GM19238 (cell line): ENCODE data around the gene SLC7A1.

Experiments
- DNase-seq: peaks from one replicate; pipeline ENCODE4 v3.0.0; 2011; ENCODE audit warnings: low spot score; ENCODE audit not compliant: insufficient read length

The SLC7A1 gene

DNA sequence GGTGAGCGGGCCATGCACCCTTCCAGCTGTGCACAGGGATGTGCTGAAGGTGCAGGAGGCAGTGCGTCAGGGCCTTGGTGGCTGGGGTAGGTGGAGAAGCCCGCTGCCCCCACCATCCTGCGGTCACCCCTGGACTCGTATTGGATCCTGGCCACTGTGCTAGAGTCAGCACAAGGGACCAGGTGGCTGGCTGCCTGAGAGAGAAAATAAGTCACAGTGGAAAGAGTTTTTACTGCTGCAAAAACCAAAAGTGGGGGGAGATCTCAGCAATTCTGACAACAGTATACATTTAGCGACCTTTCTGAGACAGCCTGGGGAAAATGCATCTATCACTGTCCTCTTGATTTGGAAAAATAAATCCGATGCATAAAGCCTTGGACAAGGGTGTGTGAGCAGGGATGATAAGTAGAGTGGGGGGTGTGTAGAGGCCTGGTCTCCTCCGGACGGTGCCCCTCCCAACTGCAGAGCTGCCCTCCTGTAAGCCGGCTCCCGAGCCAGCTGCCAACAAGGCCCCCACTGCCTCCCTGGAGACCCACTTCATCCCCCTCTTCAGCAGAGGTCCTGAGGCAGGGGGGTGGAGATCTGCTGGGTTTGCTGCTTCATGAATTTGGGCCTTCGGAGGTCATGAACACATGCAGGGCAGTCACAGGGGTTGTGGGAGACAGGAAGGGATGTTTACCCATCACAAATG, 84.2 kb downstream of the SLC7A1 start:
- DNase-seq, result no peak

GRCh38 chr13:29510651-29511084, 84.8 kb downstream of the SLC7A1 start:
- no peak for DNase-seq

DNA sequence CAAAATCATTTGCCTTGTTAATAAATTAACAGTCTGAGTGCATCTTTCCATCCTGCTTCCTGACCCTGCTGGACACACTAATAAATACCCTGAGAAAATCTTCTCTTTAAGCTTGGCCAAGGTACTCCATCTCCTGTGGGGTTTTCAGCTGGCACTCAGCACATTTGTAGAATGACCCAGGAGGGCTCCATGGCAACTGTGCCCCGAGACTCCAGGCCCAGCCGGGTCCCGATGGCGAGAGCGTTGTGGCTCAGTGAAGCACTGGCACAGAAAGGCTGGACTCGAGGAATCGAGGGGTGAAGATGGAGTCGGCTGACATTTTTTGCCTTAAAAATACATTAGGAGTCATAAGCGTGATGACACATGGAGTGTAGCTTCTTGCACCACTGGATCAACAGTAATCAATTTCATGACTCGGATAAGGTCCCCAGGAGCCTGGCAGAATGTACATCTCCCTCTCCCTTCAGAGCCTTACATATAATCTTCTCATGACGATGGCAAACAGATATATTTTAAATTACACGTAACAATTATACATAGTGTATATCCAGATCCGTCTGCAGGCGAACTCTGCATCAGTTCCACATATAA, 85.4 kb downstream of the SLC7A1 start:
- DNase-seq, result no peak

DNA sequence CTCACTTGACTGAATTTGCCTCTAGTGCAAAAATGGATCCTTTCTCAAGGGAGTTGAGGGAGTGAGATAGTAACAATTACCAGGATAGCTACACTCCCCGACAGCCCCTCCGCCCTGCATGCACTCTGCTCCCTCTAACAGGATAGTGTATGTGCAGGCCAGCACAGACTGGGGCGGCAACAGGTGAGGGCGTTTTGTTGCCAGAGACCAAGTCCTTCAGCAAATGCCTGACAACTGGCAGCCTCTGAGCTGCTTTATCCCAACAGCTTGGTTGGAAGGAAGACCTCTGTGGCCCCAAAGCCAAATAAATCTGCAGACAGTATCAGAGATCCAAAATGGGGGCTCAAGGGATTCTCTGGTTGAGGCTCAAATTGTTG, 86.6 kb downstream of the SLC7A1 start:
- DNase-seq, result no peak

- DNase-seq, result peak; percentile 80
These were observed 87.2 kb downstream of the SLC7A1 start for GRCh38 chr13:29508130-29508875.

DNA sequence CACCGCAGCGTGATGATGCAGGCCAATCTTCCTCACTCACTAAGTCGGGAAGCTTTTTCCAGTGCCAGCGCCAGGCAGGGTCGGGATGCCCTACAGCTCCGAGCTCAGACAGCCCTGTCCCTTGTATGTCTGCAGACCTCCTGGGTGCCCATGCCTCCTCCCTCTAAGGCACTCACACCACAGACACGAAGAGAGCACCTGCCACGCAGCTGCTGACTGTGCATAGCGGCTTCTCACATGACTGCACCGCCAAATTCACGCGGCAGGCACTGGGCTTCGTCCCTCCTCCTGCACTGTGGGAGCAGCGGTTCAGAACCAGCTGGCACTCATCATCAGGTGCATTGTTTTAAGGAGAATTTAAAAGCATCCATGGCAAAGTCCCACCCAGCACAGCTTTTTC, 88.1 kb downstream of the SLC7A1 start:
- no peak for DNase-seq

GRCh38 chr13:29505950-29506349, 89.5 kb downstream of the SLC7A1 start:
- DNase-seq, result no peak

GRCh38 chr13:29505511-29505910, 90.0 kb downstream of the SLC7A1 start:
- no peak for DNase-seq

- DNase-seq, result no peak
These were observed 90.8 kb downstream of the SLC7A1 start for GRCh38 chr13:29504691-29505090.

GRCh38 chr13:29503041-29503837, 92.2 kb downstream of the SLC7A1 start:
- DNase-seq, result no peak

- no peak for DNase-seq
These were observed 93.0 kb downstream of the SLC7A1 start for GRCh38 chr13:29502391-29503008.

- no peak for DNase-seq
These were observed 93.8 kb downstream of the SLC7A1 start for GRCh38 chr13:29501674-29502073.

- no peak for DNase-seq
These were observed 95.1 kb downstream of the SLC7A1 start for GRCh38 chr13:29500386-29500785.

- no peak for DNase-seq
These were observed 95.9 kb downstream of the SLC7A1 start for GRCh38 chr13:29499506-29500165.

DNA sequence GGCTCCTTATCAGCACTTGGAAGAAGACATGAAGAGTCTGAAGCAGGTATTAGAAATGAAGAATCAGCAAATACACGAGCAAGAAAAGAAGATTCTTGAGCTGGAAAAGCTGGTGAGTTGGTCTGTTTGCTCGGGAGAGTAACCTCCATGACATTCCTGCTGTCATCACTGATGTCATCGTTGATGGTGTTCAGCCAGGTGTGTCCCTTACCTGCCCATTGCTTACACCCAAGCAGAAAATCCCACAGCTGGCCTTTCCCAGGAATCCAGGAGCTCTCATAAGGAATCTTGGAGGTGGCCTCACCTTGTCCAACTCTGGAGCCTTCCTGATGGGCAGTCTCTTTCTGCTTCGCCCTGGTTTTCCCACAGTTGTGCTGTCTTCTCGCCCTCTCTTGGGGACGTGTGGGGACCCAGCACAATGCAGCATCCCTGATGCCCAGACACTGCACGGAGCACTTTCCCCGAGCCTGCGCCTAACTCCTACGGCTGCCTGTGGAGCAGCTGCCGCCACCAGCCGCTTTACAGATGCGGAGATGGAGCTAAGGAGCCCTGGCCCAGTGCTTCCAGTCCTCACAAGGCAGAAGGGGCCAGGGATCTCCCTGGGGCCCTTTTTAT, 97.0 kb downstream of the SLC7A1 start:
- no peak for DNase-seq

DNA sequence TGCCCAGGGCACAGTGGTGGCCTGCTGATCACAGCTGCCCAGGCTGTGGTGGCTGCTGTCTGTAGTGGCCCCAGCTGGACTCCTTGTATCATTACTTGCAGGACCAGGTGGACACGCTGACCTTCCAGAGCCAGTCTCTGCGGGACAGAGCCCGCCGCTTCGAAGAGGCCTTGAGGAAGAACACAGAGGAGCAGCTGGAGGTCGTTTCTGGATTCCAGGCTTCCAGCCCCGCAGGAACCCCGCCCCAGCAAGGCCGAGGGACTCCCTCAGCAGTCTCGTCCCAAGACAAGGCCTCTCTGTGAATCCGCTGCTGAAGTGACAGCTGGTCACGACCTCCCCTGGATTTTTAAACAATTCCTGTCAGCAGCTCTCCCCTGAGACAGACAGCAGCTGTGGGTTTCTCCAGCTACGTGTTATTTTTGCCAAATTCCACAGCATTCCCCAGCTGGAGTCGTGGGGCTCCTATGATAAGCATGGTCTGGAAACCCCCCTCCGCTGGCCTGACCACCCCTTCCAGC, 98.3 kb downstream of the SLC7A1 start:
- no peak for DNase-seq

- DNase-seq, result peak; percentile 22
These were observed 99.2 kb downstream of the SLC7A1 start for GRCh38 chr13:29496241-29496712.

GRCh38 chr13:29494520-29494919, 101.0 kb downstream of the SLC7A1 start:
- no peak for DNase-seq

DNA sequence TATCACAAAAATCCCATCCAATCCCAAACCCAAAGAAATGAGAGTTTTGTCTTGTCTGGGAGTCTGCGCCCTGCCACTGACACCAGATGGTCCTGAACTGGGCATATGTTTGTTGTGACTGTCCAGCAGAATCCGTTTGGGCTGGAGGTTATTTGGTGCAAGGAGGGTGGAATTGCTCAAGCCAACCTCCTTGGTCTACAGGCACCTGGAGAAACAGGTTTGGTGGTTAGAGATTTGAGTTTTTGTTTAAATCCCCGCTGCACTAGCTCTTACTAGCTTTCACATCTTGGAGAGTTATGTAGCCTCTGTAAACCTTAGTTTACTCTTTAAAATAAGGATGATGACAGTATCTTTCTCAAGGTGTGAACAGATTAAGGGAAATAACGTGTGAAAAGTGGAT, 101.7 kb downstream of the SLC7A1 start:
- DNase-seq, result no peak

DNA sequence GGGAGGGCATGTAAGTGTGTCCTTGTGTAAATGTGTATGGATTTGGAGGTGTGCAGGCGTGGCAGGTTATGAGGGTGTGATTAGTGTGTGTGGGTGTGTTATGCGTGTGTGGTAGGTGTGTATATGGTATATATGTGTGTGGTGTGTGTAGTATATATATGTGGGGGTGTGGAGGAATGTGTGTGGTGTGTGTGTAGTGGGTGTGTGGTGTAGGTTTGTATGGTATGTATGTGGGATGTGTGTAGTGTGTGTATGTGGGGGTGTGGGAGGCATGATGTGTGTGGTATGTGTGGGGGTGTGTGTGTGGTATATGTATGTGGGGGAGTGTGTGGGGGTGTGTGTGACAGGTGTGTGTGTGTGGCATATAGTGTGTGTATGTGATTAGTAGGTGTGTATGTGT, 104.2 kb downstream of the SLC7A1 start:
- DNase-seq, result no peak
